G401 (cell line): ENCODE results near the gene LRRC17. TPM values are rescaled to one million over a fixed set of nuclear protein-coding genes. Genes with fewer than 3 reads are reported as not detected.
"Not testable (repeated sequence)": the region's sequence is repeated elsewhere in the genome, so short reads cannot be mapped to it uniquely, and the experiment has no call there.

ENCODE experiments used
- DNase-seq: peaks from one replicate; pipeline ENCODE4 v3.0.0-alpha.2; 2015; ENCODE audit warnings: low spot score
- in situ Hi-C: cut with HindIII; loops from 2 replicates; pipeline ENCODE4 v1.10.0; 2016; ENCODE audit warnings: low sequenced_read_pairs, mixed read lengths
- total RNA-seq: library from RNA; depleted of rRNA; stranded (reverse); fragments of >200 nt; shearing (Covaris generic); gene quantifications from 2 replicates; pipeline ENCODE4 v1.2.3, GENCODE V29; 2014

The LRRC17 gene
- total RNA-seq, 1 experiment from 2014 or later: 0.58 TPM

GRCh38 chr7:102895602-102896001 is 17.2 kb upstream of the LRRC17 start:
- in situ Hi-C loops: no loop called here
- DNase-seq: no peak

GRCh38 chr7:102896585-102896984 is 16.2 kb upstream of the LRRC17 start:
- in situ Hi-C loops: no loop called here
- no peak for DNase-seq

- DNase-seq: no peak
- in situ Hi-C loops: no loop called here
Measured at GRCh38 chr7:102897211-102897631, 15.6 kb upstream of the LRRC17 start.

- no peak for DNase-seq
- in situ Hi-C loops: no loop called here
Measured at GRCh38 chr7:102897856-102898531, 14.8 kb upstream of the LRRC17 start.

- in situ Hi-C loops: no loop called here
- no peak for DNase-seq
Measured at GRCh38 chr7:102898532-102898859, 14.3 kb upstream of the LRRC17 start.

- DNase-seq, in situ Hi-C loops: not testable (repeated sequence)
Measured at GRCh38 chr7:102902052-102902451, 10.7 kb upstream of the LRRC17 start.

GRCh38 chr7:102903576-102903975 is 9.2 kb upstream of the LRRC17 start:
- in situ Hi-C loops: not testable (repeated sequence)

GRCh38 chr7:102908676-102909075 is 4.1 kb upstream of the LRRC17 start:
- in situ Hi-C loops: no loop called here
- no peak for DNase-seq

More at GRCh38 chr7:102903576-102903975, 9.2 kb upstream of the LRRC17 start:
- not testable (repeated sequence) for DNase-seq

GRCh38 chr7:102913826-102914225 is 1.0 kb downstream of the LRRC17 start:
- in situ Hi-C loops: no loop called here
- no peak for DNase-seq

- in situ Hi-C loops: no loop called here
- no peak for DNase-seq
Measured at GRCh38 chr7:102914585-102914984, 1.8 kb downstream of the LRRC17 start.

GRCh38 chr7:102916426-102916825 is 3.6 kb downstream of the LRRC17 start:
- in situ Hi-C loops: no loop called here
- DNase-seq: no peak

- in situ Hi-C loops: no loop called here
- no peak for DNase-seq
Measured at GRCh38 chr7:102916881-102917280, 4.1 kb downstream of the LRRC17 start.

- in situ Hi-C loops: no loop called here
- no peak for DNase-seq
Measured at GRCh38 chr7:102917436-102918353, 4.9 kb downstream of the LRRC17 start.

- in situ Hi-C loops: no loop called here
Measured at GRCh38 chr7:102918845-102919244, 6.0 kb downstream of the LRRC17 start.

GRCh38 chr7:102925976-102926782 is 13.4 kb downstream of the LRRC17 start:
- no peak for DNase-seq
- in situ Hi-C loops: no loop called here

More at GRCh38 chr7:102918845-102919244, 6.0 kb downstream of the LRRC17 start:
- no peak for DNase-seq

- DNase-seq: no peak
- in situ Hi-C loops: no loop called here
Measured at GRCh38 chr7:102926783-102927140, 14.0 kb downstream of the LRRC17 start.

GRCh38 chr7:102927312-102927933 is 14.6 kb downstream of the LRRC17 start:
- in situ Hi-C loops: no loop called here
- no peak for DNase-seq

- in situ Hi-C loops: no loop called here
Measured at GRCh38 chr7:102931757-102932156, 19.0 kb downstream of the LRRC17 start.

GRCh38 chr7:102933763-102934162 is 21.0 kb downstream of the LRRC17 start:
- DNase-seq: no peak
- in situ Hi-C loops: no loop called here

More at GRCh38 chr7:102931757-102932156, 19.0 kb downstream of the LRRC17 start:
- no peak for DNase-seq
